Kidney tubule cell (primary cell): ENCODE data around the gene ADGB.
"Not testable (repeated sequence)": the region's sequence is repeated elsewhere in the genome, so short reads cannot be mapped to it uniquely, and the experiment has no call there.

Source experiments
- DNase-seq: peaks from one replicate; pipeline ENCODE4 v3.0.0-alpha.2; 2018; ENCODE audit warnings: low spot score

Gene ADGB

DNA sequence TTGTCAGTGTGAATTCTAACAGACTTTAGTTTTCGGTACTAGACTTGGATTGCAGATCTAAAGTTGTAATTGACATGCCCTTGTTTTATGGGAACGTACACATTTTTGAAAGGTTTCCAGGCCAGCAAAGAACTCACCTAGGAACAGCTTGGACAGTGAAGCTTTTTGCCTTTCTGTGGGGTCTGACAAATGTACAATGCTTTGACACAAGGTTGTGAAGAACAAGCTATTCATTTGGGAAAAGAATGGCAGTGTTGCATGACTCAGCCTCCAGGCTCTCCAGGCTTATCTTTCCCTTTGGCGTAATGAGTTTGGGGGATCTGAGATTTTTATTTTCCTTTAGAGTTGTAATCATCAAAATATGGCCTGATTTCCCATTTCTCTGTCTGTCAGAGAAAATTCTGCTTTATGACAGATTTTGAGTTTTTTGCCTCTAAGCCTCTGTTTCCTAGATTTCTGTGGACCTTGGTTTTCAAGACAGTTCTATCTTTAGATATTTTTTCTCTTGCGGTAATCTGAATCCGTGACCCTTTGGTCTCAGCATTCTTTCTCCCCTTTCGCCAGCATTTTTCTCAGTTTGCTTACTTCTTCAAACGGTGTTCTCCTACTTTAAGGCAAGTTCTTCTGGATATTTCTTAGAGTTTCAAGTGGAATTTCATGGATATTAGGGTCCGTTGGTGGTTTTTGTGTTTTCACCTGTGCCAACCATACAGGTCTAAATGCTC lies 221.0 kb downstream of the ADGB start:
- no peak for DNase-seq

DNA sequence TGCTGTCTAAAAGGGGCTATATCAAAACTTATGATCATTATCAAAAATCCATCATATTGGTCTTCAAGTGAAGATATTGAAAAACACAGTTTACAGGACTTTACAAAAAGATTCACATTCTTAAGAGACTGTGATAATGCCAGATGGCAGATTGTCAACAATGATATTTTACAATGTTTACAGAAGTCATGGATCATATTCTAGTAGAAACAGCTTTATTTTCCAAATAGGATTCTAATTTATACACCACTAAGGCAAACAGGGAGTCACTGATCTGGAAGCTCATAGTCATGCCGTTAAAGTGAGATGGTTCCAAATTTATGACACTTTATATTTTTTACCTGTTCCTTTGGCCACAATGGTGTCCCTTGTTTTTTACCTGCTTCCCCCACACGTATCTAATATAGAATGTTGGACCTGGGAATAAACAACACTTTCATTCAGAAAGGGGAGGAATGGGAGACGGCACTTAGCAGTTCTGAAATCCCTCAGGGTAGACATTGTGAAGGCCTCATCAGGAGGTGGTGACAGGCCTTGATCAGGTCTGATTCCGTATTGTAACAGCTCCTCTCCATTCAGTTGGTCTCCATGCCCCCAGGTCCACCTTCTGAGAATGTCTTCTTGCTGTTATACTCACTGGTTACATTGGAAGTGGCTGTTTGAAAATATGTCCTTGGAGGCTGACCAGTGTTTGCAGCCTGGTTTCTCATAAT lies 228.6 kb downstream of the ADGB start:
- DNase-seq, result no peak

DNA sequence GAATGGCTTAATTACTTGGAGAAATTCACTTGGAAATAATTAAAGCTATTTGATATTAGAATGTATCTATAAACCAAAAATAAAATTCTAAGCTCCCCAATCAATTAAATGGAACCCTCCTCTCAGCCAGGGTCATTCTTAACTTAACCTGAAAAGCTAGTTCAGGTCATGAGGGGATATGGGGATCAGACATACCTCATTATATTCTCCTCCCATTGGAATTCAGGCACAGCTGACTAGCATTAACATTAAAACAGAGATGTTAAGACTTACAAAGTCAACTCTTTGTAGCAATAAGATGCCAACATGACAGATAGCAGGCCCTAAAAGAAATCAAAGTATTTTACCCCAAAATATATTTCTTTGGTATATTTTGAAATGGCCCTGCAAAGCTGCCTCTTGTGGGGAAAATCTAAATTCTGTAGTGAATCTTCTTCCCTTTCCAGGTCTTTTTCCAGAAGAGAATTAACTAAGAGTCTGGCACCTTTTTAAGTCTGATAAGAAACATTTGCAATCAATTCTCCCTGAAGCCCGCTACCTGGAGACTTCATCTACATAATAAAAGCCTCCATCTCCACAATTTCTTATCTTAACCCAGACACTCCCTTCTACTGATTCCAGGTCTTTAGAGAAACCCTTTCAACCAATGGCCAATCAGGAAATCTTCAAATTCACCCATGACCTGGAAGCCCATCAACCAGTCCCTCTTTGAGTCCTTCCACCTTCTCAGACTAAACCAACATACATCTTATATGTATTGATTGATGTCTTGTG lies 231.2 kb downstream of the ADGB start:
- DNase-seq, result no peak

DNA sequence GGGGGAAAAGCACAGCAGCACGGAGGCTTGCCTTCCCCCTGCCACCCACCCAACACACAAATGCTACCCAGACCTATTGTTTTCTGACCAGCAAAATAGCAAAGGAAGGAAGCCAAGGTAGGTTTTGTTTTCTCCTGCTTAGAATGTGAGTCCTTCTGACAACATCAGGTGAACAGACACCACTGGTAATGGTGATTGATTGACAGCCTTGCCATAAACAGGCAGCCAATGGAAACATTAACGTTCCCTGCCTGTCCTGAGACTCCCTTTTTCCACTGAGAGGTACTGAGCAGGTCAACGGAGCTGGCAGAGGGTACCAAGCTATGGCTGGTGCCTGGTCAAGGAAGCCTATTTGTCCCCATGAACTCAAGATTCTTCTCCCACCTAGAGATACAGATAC lies 234.4 kb downstream of the ADGB start:
- no peak for DNase-seq

DNA sequence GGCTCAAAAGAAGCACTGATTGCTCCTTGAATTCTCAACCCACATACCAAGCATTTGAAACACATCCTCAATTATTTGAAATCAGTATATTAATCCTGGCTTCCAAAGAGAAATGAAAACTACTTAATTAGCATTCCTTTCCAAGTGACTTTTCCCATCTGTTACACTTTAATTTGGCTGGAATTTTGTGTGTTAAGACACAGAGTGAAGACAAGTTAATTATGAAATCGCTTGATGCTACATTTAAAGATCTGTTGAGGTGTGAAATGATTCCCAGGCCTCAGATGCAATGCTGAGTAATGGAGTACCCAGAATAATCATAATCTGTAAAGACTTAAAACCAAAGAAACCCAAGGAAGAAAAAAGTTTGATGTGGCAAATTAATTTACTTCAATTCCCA lies 241.4 kb downstream of the ADGB start:
- DNase-seq, result no peak

DNA sequence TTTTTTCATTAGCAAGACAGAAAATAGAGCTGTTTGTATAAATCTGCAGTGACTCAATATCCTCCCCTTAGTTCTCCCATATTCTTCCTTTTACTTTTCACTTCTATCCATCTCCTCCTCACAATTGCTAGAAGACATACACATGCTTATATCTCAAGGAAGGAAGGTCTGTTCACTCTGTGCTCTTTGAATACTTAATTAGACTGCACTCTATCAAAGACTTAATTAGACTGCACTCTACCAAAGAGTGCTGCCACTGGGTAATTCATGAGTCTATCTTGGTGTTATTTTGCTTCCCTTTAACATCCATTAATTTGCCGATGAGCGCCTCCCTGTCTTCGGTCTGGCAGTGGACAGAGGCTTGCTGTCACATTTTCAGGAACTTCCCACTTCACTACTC lies 241.9 kb downstream of the ADGB start:
- no peak for DNase-seq

DNA sequence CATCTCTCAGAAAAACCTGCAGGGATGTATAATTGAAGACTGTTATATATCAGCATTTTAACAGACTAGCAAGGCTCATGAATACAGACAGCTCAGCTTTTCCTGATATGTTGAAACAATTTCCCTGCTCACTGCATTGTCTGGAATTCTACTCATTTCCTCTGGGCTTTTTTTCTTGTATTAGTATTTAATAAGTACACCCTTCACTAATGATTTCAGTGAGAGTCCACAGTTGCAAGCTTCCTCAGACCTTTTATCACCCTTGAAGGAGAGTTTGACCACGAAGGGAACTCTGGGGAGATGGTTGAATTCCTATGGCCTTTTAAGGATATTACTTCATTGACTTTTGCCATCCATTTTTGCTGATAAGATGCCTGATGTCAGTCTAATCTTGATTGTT lies 248.7 kb downstream of the ADGB start:
- DNase-seq, result peak; percentile 54

DNA sequence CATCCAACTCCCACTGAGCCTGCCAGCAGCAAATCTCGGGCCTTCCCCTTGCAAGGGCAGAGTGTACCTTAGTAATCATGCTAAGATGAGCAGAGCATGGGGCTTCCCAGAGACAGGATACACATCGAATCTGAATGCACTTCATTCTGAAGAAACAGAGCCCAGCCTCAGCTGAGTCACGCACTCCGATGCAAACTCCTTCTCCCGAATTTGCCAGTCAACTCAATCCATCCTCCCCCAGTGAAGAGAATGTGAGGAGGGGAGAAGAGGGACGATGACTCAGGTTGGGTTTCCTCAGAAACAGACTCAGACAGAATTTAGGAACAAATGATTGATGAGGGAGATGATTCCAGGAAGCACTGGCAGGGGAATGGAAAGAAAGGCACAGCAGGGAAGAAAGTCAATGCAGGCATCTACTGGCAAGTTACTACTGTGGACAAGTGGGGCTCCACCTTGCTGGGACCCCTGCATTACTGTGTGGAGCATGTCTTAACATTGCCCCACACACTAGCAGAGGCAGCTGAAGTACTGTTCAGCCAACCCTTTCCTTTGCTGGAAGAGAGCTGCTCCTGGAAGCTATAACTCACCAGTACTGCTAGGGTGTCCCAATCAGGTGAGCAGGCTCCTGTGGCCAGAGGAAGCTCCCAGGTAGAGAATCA lies 251.6 kb downstream of the ADGB start:
- DNase-seq, result peak; percentile 96

DNA sequence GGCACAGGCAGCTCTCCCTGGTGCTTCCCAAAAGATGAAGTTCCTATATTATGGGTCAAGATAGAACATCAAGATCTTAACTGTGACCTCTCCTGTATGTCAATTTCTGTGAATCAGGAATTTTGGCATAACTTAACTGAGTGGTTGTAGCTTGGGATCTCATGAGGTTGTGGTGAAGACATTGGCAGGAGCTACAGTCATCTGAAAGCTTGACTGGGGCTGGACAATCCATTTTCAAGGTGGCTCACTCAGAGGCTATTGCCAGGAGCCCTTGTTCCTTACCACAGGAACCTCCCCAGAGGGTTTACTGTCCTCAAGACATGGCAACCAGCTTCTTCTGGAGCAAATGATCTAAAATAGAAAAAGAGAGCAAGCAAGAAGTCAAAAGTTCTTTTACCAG lies 252.2 kb downstream of the ADGB start:
- DNase-seq, result no peak

DNA sequence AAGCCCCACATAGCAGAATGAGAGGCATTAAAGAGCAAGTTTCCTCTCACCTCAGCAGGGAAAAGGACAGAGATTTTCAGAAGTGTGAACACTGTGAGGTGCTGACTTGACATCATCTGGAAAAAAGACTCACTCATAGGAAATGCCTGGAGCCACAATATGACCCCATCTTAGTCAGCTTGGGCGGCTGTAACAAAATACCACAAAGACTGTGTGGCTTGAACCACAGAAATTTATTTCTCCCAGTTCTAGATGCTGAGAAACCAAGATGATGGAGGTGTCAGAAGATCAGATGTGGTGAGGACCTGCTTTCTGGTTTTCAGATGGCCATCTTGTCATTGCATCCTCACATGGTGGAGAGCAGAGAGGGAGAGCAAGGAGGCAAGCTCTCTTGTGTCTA lies 253.1 kb downstream of the ADGB start:
- DNase-seq, result peak; percentile 89

DNA sequence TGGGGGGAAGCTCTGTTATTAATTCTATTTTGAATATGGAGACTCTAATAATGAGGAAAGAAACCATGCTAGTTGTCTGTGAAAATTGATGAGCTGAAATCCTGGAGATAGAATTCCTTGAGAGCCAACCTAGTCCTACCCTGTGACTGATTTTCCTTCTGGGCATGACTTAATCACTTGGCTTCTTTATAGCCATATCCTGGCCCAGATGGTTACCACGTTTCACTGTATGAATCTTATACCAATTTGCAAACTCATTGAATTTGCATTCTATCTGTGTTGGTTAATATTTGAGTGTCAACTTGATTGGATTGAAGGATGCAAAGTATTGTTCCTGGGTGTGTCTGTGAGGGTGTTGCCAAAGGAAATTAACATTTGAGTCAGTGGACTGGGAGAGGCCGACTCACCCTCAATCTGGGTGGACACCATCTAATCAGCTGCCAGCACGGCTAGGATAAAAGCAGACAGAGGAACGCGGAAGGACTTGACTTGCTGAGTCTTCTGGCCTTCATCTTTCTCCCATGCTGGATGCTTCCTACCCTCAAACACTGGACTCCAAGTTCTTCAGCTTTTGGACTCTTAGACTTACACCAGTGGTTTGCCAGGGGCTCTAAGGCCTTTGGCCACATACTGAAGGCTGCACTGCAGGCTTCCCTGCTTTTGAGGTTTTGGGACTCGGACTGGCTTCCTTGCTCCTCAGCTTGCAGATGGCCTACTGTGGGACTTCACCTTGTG lies 255.9 kb downstream of the ADGB start:
- DNase-seq, result not testable (repeated sequence)

DNA sequence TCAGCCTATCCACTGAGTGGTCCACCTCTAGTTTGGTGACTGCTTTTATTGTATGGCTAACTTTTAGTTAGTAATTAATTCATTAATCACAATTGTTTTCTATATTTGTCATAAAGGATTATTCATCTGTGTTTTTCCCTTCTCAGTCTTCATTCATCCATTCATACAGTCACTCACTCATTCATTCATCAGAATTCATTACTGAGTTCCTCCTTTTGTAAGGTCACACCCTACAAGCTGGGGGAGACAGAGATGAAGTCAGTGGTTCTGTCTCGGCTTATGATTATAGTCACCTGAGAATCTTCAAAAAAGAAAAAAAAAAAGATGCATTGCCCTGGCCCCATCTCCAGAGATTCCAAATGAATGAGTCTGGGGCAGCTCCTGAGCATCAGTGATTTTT lies 257.1 kb downstream of the ADGB start:
- DNase-seq, result peak; percentile 61

DNA sequence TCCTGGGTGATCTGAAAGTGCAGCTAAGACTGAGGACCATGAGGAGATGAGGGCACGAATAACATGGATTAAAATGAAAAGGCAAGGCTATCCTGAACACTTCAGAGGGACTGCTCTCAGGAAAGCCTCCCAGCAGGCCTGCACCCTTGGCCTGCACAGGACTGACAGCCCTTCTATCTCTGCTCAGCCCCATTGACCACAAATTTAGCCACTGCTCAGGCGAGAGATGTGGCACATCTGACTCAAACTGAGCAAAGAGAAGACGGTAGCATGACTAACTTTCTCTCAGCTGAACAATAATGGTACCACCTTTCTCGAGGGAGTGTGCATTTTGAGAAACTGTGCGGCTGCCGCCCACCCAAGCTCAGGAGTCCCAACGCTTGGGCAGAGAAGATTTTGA lies 257.5 kb downstream of the ADGB start:
- peak; percentile 30 for DNase-seq

DNA sequence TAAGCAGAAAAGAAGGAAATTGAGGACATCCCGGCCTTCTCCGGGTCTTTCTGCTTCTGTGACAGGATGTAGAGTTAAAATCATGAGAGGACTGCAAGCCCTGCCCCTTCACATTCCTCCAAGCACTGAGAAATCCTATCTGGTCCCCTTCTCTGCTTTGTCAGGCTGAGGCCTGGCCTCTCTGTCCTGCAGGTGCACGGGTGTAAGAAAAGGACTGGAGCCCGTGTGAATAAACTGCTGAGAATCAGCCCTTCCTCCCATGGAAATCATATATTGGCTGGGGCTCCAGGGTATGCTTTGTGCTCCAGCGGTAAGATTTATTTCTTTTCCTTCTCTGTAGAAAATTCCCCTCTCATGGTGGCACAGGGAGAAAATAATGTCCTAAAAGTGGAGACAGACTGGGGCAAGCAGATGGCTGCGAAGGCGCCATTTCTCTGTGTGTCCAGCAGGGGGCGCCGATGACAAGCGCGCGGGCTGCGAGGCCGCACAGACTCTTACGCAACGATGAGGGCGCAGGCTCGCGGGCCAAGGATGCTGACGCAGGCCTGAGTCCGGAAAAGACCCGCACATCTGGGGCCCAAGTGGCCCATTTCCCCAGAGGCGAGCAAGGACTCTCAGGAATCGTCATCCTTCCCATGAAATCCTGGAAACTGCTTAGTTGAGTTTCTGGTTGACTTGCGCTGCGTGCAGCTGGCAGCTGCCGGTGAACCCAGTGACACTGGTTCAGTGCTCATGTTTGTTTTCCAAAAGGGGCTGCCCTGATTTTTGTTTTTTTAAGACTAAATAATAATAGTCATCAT lies 258.6 kb downstream of the ADGB start:
- DNase-seq, result peak; percentile 77

DNA sequence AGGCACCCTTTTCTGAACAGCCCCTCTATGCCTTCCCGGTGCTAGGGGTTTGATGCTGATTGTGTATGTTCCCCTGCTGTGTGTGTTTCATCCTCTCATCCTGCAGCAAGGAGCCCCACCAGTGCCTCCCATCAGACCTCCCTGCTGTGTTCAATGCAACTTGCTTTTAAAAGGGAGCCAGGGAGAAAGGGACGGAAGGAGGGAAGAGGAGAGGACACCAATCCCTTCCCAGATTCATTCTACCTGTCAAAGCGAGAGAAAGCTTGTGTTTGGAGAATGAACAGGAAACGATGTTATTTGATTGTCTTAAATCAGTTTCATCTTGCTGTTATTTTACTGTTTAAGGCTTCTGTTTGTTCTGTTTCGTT lies 259.2 kb downstream of the ADGB start:
- DNase-seq, result no peak

DNA sequence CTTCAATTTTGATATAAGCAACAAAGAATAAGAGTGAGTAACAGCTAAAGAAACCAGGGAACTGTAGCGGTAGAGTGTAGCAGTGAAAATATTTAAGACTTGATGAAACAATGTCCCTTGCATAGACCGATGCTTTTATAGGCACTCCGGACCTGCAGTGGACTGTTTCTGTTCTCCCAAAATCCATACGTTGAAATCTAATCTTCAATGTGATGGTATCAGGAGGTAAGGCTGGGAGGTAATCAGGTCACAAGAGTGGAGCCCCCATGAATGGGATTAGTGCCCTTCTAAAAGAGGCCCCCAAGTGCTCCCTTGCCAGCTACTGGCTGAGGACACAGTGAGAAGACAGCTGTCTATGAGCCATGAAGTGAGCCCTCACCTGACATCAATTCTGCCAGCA lies 260.4 kb downstream of the ADGB start:
- no peak for DNase-seq

DNA sequence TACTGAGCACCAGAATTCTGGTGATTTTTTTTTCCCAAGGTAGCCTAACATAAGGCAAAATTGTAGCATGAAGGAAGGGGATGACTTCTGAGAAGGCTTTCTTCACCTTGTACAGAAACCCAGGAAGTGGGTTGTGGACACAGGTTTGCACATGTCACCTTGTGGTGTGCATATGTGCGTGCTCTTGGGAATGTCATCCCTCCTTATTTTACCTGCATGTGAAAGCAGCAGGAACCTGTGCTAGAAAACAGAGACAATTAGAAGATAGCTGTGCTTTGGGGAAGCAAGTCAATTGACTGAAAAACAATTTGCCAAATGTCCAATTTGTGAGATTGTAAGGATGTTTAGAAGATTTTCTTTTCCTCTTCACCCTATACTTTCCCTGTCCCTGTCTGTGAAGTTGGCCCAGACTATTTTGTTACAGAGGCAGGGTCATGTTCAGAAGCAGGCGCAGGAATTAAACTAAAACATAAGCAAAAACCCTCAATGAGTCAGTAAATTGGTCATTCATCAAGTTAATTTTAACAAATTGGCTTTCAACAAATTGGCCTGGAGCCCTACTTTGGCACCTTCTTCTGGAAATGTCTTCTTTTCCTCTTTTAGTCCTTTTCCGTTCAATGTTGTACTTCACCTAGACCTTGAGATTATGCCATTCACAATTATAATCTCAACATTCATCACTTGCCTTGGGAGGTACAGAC lies 261.2 kb downstream of the ADGB start:
- DNase-seq, result no peak

DNA sequence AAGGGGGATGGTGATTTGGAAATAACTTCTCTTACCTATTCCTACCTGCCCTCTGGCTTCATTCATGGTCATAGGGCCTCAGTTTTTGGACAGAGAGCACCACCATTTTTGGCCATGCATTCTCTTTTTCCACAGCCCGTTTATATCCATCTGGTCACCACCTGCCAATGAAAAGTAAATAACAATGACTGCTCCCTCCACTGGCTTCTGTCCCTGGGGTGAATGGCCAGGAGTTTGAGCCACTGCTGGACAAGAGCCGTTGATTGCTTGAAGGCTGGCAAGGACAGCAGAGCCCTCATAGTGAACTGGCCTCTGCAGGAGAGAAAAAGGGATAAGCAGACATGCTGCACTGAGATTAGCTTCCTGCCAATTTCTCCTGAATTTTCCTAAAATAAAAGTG lies 261.8 kb downstream of the ADGB start:
- DNase-seq, result no peak

DNA sequence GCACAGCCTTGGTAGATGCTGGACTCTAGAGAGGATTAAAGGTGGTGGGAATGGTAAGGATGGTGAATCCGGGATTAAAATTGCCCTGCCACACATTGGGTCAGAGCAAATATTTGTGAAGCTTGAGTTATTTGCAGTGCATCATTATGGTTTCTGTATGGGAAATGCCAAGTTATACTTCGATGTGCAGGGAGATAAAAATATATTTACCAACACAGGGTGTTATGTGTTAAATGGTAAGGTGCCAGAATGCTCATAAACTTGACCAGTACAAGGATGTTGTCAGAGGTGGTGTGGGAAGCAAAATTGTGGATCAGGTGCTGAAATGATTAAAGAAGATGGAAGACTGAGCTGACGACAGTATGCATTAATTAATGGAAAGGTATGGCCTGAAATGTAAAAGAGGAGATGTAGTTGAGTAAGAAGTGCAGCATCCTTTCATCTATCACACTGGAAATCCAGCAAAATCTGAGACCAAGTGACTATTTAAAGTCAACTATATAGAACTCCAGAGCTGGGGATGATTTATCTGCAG lies 262.3 kb downstream of the ADGB start:
- DNase-seq, result no peak

DNA sequence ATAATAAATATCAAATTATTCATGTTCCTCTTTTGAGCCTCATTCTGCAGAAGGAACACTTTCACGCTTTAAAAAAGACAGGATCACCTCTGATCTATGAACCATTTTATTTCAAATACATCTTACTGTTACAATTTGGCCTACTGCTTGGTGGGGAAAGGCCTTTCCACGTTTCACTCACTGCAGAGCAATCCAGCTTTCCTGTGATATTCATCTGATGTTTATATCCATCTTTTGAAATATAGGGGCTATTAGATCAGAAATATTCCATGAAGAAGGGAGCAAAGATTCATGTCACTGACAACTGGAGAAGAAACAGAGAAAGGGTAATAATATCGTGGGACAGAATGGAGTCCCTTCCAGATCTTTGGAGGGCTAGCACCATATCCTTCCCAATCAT lies 262.9 kb downstream of the ADGB start:
- DNase-seq, result no peak
